ENCODE measurements around the gene CCNF.

CCNF gene

GRCh38 chr16:2458887-2459646, 29.8 kb downstream of the CCNF start:
- DNase-seq (ENCODE audit: low spot score) = no peak

GRCh38 chr16:2459647-2460390, 30.6 kb downstream of the CCNF start, which contains the start of gene TEDC2:
Gene TEDC2, plus strand, starts transcription at chr16:2460109. Its CDS starts 36 bp downstream, at chr16:2460145.
- DNase-seq (ENCODE audit: low spot score) = peak; percentile 95

- DNase-seq (ENCODE audit: low spot score) = no peak
Measured at GRCh38 chr16:2460391-2460713, 31.1 kb downstream of the CCNF start.

GRCh38 chr16:2460916-2461315, 31.7 kb downstream of the CCNF start:
- DNase-seq (ENCODE audit: low spot score) = no peak

GRCh38 chr16:2462031-2462866, 33.0 kb downstream of the CCNF start:
- no peak for DNase-seq (ENCODE audit: low spot score)

GRCh38 chr16:2464333-2464732, 35.1 kb downstream of the CCNF start:
- no peak for DNase-seq (ENCODE audit: low spot score)

GRCh38 chr16:2465653-2466415, 36.6 kb downstream of the CCNF start:
- no peak for DNase-seq (ENCODE audit: low spot score)

GRCh38 chr16:2466667-2467527, 37.6 kb downstream of the CCNF start:
- no peak for DNase-seq (ENCODE audit: low spot score)

- DNase-seq (ENCODE audit: low spot score) = no peak
Measured at GRCh38 chr16:2467528-2468232, 38.4 kb downstream of the CCNF start.

- no peak for DNase-seq (ENCODE audit: low spot score)
Measured at GRCh38 chr16:2468233-2468724, 39.0 kb downstream of the CCNF start.

GRCh38 chr16:2468725-2469398, 39.6 kb downstream of the CCNF start:
- no peak for DNase-seq (ENCODE audit: low spot score)

- no peak for DNase-seq (ENCODE audit: low spot score)
Measured at GRCh38 chr16:2469399-2470233, 40.4 kb downstream of the CCNF start.

GRCh38 chr16:2470234-2470601, 41.0 kb downstream of the CCNF start:
- no peak for DNase-seq (ENCODE audit: low spot score)

GRCh38 chr16:2470603-2471015, 41.4 kb downstream of the CCNF start:
- DNase-seq (ENCODE audit: low spot score) = no peak

GRCh38 chr16:2471016-2471652, 41.9 kb downstream of the CCNF start, which contains the start of gene NTN3:
Gene NTN3, plus strand, starts transcription at chr16:2471297. Its CDS starts 405 bp downstream, at chr16:2471702.
- no peak for DNase-seq (ENCODE audit: low spot score)

GRCh38 chr16:2471653-2472487, 42.6 kb downstream of the CCNF start:
- DNase-seq (ENCODE audit: low spot score) = no peak

GRCh38 chr16:2472488-2472864, 43.2 kb downstream of the CCNF start:
- no peak for DNase-seq (ENCODE audit: low spot score)

All from CD4-positive, alpha-beta T cell treated with Interleukin-2 at 100 ng/mL for 4 hours (primary cell).